ENCODE measurements around the gene IDI2. TPM values are rescaled to one million over a fixed set of nuclear protein-coding genes. Genes with fewer than 3 reads are reported as not detected.
"Not testable (repeated sequence)": the region's sequence is repeated elsewhere in the genome, so short reads cannot be mapped to it uniquely, and the experiment has no call there.

IDI2 gene
- not detected in 2 replicates for total RNA-seq (2014; rRNA removed; shearing (Covaris generic))
- not detected in 2 replicates for polyA plus RNA-seq (2015; cell fraction: cytosol; rRNA removed)
- polyA plus RNA-seq (2015; cell fraction: nucleus; rRNA removed): not detected in 2 replicates

DNA sequence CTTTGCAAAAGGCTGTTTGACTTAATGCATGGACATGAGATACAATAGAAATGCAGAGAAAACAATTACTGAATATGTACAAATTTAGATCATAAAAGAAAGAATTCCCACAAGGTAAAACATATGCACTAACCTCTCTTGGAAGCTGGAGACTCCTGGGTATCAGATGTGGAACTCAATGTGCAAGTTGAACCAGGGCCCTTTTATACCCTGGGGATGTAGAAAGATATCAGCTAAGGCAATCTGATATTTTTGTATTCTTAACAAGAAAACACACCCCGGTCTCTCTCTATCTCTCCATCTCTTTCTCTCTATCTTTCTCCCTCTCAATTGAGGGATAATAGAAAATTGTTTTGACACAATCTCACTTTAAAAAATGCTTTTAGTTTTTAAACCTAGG, at the start of gene IDI2:
Gene IDI2 (minus strand): TSS at position 177 of the 400 bp plus-strand sequence. CDS start 1,136 bp downstream, outside the sequence.
- DNase-seq (ENCODE audit: low read depth): no peak

DNA sequence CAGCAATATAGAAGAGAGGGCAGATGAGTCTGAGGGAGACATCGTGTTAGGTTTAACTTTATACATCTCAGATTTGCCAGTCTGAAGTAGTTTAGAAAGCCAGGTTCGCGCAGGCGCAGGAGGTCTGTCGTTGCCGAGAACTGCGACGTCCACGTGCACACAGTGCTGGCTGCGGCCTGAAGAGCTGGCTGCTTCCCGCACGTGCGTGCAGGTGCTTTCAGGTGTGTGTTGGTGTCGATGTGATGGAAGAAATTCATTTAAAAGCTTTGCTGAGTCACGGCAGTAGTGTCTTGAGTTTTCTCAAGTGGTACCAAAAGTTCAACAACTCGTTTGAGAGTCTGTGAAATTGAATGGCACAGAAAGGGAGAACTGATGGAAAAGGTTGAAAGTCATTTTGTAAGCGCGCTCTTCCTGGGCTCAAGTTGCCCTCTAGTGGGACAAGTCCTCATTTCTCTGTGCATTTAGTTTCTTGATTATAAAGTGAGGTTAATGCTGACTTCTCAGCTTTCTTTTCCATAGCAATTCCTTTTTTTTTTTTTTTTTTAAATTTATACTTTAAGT, 49.2 kb upstream of the IDI2 start:
- DNase-seq (ENCODE audit: low read depth): peak; percentile 7

DNA sequence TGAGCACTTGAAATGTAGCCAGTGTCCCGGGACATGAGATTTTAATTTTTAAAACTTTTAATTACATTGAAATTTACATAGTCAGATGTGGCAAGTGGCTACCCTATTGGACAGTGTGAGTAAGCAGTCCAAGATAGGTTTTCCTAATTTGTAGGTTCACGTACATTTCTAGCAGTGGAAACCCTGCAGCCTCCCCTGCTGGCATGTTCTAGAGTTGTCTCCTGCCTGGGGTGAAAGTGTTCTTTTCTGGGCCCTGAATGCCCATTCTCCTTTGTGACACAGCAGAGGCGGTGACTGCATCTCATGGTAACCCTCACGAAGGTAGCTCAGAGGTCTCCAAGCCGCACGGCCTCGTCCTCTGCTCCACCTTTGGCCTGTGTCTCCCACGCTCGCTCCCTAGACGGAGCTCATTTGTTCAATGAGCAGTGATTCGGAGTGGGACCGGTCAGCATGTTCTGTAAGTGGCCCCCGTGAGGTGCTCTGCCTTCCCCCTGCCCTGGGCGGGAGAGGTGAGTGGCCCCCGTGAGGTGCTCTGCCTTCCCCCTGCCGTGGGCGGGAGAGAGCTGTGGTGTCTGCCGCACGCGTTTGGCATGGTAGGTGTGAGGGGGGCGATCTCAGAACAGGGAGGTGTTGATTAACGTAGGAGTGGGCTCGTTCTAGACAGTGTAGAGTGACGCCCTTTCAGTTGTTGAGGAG, 48.5 kb upstream of the IDI2 start:
- DNase-seq (ENCODE audit: low read depth): no peak

DNA sequence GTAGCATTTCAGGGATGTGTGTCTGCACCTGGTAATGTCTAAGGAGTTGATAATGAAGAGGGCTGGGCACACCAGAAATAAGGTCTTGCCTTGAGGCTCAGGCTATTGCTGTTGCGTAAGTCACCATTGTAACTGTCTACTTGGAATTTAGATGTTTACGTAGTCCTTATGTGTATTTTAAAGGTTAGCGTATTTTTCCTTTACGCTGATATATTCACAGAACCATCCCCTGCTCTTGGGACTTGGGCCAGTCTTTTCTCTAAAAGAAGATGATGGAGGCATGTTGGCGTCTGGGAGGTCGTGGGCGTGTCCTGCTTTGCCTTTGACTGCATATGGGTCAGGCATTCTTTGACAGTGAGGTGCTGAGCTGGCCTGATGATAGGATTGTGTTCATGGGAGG, 45.3 kb upstream of the IDI2 start:
- no peak for DNase-seq (ENCODE audit: low read depth)

DNA sequence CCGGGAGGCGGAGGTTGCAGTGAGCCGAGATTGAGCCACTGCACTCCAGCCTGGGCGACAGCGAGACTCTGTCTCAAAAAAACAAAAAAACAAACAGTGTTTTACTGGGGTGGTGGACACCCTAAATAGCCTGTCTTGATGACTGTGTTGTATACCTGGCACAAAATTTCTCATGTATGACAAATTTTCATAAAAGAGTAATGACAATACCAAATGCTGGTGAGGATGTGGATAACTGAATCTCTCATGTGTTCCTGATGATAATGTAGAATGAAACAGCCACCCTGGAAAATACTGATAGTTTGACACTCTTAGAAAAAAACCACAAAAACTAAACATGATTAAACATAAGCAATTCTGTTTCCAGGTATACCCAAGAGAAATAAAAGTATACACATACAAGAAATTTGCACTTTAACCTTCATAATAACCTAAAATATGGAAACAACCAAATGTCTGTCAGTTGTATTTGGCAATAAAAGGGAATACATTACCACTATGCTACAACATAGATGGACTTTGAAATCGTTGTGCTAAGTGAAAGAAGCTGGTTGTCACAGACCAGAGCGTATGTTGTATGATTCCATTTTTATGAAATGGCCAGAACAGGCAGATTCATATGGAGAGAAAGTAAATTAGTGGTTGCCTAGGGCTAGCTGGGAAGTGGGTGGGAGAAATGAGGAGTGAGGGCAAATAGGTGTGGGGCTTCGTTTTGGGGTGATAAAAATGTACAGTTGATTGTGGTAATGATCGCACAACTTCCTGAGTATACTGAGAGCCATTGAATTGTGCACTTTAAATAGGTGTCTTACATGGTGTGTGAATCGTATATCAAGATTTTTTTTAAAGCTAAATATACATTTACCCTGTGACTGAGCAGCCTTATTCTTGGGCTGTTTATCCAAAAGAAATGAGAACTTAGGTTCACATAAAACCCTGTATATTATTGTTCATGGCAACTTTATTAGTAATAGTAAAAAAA, 43.0 kb upstream of the IDI2 start:
- no peak for DNase-seq (ENCODE audit: low read depth)

DNA sequence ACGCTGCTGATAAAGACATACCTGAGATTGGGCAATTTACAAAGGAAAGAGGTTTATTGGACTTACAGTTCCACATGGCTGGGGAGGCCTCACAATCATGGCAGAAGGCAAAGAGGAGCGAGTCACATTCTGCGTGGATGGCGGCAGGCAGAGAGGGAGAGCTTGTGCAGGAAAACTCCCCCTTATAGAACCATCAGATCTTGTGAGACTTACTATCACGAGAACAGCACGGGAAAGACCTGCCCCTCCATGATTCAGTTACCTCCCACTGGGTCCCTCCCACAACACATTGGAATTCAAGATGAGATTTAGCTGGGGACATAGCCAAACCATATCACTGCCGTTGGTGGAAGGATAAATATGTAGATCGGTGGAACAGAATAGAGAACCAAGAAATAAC, 41.1 kb upstream of the IDI2 start:
- not testable (repeated sequence) for DNase-seq (ENCODE audit: low read depth)

DNA sequence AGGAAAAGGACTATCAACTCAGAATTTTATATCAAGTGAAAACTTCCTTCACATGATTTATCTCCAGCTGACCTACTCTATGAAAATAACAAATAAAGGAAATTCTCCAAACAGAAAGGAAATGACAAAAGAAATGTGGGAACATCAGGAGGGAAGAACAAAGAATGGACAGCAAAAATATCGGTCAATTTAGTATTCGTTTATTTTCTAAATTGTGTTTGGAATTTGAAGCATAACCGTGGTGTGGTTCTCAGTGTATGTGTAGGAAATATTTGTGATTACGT, 39.2 kb upstream of the IDI2 start:
- DNase-seq (ENCODE audit: low read depth): no peak

DNA sequence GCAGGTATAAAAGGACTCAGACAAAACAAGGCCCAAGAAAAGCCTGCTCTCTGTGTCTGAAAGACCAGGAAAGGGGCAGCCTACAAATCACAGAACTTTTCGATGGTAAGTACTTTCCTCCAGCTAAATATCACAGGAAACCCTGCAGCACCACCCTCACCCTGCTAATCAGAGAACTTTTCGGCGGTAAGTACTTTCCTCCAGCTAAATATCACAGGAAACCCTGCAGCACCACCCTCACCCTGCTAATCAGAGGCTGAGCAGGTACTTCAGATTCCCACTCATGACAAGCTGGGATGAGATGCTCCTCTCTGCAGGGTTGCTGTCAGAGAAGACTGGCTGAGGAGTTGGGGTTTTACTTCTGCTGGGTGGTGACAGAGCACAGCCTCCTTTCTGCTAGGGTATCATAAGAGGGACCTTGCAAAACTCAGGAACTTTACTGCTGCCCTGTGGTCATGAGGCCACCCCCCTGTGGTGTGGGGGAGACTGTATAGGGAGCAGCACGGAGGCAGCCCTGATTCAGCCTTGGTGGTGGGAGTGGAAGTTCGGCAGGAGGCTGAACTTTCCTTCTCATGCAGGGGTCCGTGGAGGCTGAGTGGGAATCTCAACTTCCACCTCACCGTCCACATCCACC, 37.7 kb upstream of the IDI2 start:
- no peak for DNase-seq (ENCODE audit: low read depth)

DNA sequence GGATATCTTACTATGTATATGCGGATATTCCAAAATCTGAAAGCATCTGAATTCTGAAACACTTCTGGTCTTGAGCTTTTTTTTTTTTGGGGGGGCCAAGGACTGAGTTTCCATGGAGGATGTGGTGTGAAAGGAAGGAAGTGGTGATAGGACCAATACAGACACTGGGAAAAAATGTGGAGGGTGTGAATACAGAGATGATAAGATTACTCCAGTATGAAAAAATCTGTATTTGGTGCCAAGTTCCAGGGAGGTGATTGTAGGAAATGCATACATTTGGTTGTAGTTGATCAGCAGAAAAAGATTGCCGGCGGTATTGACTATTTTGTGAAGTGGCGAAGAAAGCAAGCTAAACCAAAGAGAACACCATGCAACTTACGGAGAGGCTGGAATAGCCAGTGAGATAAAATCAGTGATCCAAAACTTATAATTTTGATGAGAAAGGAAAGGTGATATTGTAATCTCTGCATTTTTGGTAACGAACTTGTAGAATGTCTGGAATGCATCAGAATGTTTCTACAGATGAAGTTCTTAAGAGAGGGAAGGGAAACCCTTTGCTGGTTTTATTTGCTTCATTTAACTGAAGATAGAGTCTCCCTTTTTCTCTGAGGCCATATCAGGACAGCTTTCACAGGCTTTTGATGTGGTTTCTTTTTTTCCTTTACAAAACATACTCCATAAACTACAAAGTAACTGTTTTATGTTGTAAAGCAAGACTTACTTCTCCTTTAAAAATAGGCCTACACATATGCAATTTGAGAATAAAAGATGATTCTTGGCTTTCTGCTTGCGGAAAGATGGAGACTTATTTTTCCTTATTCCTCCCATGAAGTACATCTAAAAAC, 36.5 kb upstream of the IDI2 start:
- DNase-seq (ENCODE audit: low read depth): peak; percentile 68

DNA sequence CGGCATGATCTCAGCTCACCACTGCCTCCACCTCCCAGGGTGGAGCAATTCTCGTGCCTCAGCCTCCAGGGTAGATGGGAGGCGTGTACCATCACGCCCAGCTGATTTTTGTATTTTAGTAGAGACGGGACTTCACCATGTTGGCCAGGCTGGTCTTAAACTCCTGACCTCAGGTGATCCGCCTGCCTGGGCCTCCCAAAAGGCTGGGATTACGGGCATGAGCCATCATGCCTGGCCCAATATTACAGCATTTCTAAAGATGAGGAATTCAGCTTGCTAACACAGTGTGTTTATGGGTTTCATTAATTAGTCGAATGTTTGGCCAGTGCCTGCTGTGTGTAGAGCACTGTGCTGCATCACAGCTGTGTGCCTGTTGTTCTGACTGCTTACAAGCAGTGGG, 34.2 kb upstream of the IDI2 start:
- DNase-seq (ENCODE audit: low read depth): no peak

DNA sequence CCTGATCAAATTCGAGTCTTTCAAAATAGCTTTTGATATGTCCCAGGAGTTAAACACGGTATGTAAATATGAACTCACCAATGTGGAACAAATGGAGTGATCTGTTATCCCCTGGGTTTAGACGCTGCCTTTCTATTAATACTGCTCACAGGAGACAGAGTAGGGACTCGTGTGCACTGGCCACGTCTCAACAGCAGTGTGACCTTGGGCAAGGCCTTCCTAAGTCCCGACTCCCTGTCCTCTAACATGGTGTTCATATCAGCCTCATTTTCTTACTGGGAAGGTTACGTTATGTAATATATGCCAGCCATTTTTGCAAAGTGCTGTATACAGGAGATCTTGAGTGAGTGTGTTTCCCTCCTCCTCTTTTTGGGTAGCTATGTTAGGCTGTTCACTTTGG, 32.4 kb upstream of the IDI2 start:
- no peak for DNase-seq (ENCODE audit: low read depth)

DNA sequence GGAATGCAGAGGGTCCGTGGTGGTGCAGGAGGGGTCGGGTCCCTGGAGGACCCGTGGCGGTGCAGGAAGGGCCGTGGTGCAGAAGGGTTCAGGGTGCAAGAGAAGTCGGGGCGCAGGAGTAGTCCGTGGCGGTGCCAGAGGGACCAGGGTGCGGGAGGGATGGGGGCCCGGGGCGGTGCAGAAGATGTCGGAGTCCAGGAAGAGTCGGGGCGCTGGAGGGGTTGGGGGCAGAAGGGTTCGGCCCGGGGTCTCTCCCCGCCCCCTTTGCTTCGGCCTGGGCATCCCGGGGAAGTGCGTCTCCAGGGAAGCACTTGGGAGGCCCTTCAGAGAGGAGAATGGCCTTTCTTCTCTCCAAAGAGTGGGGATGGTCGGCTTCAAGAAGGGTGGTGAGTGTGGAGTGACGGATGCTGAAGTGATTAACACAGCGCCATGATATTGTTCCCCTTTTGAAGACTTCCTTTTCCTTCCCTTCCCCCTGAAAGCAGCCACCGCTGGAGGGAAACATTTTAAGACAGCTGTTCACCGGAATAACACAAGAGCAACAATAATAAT, 31.5 kb upstream of the IDI2 start:
- DNase-seq (ENCODE audit: low read depth): peak; percentile 12

DNA sequence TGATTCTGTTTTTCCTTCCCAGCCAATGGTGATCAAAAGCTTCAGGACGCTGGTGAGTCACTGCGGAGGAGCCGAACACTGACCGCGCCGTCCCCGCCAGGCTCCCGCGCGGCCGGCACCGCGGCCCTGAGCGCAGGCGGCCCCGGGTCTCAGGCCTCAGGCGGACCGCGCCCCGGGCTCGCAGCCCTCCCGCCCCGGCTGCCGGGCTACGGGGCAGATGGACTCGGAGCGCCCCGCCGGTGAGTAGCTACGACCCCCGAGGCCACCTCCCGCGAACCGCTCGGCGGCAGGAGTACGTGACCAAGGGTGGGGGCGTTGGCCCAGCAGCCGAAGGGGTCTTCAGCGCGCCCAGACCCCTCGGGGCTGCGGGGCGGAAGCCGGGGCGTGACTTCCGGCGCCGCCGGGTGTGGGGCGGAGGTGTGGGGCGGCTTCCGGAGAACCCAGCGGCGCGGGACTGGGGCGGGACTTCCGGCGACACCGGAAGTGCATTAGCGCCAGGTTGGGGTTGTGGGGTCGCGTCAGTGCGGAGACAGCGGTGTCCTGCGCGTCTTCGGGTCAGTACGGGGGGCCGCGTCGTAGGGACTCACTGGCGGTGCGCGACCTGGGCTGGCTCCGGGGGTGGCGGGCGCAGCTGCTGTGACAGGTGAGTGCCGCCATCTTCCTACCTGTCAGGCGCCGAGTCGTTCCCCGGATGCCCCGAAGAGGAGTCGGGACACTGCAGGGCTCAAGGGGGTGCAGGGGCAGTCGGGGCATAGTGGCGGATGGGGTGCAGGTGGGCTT, 30.9 kb upstream of the IDI2 start, which contains the start of gene WDR37:
Gene WDR37 (plus strand): TSS at position 60 of the 780 bp plus-strand sequence. CDS start 15,771 bp downstream, outside the sequence.
- peak; percentile 76 for DNase-seq (ENCODE audit: low read depth)

DNA sequence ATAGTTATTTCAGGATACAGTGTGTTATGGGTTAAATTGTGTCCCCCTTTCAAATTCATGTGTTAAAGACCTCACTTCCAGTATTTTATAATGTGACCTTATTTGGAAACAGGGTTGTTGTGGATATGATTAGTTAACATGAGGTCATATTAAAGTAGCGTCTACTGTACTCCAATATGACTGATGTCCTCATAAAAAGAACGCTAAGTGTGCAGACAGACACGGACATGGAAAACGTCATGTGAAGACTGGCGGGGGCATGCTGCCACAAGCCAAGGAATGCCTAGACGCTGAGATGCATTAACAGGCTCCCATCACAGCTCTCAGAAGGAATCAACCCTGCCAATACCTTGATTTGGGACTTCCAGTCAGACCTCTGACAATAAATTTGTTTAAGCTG, 29.0 kb upstream of the IDI2 start:
- DNase-seq (ENCODE audit: low read depth): no peak

DNA sequence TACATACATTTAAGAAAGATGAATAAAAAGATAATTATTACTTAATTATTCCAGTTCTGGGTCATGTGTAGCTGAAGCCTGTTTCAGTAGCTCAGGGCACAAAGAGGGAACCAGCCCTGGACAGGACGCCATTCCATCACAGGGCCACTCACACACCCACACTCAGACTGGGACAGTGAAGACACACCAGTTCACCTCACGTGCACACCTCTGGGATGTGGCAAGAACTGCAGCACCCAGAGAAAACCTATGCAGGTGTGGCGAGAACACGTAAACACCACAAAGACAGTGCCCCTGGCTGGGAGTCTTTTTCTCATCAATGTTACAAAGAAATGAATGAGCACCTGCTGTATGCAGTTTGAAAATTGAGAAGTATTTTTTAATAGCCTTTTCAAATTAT, 24.9 kb upstream of the IDI2 start:
- peak; percentile 13 for DNase-seq (ENCODE audit: low read depth)

DNA sequence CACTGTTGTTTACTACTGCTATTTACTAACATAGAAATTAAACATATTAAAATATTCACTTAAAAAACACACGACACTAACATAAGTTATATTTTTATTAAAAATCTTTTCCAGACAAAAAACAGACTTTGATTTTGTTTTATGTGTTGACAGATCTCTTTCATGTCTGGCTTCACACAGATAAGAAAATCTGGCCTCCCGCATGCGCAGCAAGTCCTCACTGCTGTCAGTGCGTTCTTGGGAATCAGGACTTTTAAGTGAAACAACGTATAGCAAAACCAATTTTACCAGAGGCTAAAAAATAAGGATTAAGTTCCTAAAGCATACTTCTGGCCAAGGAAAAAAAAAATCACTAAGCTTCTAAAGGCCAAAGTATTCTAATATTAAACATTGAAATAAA, 24.5 kb upstream of the IDI2 start:
- DNase-seq (ENCODE audit: low read depth): no peak

DNA sequence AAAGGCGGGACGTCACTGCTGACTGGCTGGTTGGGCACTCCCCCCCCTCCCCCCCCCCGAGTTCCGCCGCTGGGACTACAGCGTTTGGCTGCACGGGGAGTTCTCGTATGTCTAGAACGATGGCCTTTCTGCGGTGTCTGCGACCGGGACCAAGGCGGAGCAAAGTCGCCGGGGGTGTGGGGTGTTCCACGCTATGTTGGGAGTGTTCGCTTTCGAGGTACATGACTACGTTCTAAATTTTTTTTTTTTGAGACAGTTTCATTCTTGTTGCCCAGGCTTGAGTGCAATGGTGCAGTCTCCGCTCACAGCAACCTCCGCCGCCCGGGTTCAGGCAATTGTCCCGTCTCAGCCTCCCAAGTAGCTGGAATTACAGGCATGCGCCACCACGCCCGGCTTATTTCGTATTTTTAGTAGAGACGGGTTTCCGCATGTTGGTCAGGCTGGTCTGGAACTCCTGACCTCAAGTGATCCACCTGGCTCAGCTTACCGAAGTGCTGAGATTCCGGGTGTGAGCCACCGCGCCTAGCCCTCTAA, 23.8 kb upstream of the IDI2 start:
- no peak for DNase-seq (ENCODE audit: low read depth)

DNA sequence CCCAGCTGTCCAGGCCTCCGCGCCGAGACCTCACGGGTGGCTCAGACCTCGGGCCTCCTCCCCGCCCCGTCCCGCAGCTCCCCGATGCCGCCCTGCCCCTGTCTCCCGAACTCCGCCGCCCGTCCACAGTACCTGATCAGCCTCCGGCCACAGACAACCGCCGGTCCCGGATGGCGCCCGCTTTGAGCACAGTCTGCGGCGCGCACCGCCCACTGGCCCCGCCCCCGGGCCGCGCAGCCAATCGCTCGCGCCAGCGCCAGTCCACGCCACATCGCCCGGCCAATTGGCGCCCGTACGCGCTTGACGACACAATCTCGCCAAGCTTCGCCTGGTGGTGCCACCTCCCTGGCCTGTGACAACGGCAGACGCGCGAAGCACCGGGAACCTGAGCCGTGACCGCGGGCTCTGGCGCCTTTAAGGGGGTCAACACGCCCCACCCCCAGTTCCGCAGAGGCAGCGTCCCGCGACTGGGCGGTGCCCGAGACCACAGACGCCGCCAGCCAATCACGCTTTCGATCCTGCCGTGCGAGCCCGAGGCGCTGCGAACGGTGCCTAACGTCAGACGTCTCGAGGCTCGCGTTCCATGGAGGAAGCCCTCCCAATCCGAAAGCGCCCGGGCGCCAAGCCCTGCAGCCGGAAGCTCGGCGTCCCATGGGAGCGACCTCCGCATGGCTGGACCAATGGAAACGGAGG, 23.2 kb upstream of the IDI2 start, which contains the start of gene IDI1:
Gene IDI1 (minus strand): TSS at position 388 of the 693 bp plus-strand sequence. CDS start 116 bp downstream, at position 272.
- peak; percentile 99 for DNase-seq (ENCODE audit: low read depth)
